GM19468 (cell line): ENCODE results near the gene DPM3.
"Not testable (repeated sequence)": the region's sequence is repeated elsewhere in the genome, so short reads cannot be mapped to it uniquely, and the experiment has no call there.

Experiments used
- ATAC-seq: cut with Tn5 transposase; IDR thresholded peaks from one replicate; pipeline ENCODE4 v1.9.1; 2021; ENCODE audit warnings: mild to moderate bottlenecking, moderate library complexity, moderate number of reproducible peaks; ENCODE audit not compliant: unreplicated experiment; ENCODE audit errors: extremely low read depth

Gene DPM3

GRCh38 chr1:155162631-155163030 lies 22.3 kb upstream of the DPM3 start:
- ATAC-seq: not testable (repeated sequence)

GRCh38 chr1:155160128-155160527 lies 19.8 kb upstream of the DPM3 start:
- ATAC-seq: no peak

- ATAC-seq: no peak
These were observed 18.7 kb upstream of the DPM3 start for GRCh38 chr1:155158991-155159390.

DNA sequence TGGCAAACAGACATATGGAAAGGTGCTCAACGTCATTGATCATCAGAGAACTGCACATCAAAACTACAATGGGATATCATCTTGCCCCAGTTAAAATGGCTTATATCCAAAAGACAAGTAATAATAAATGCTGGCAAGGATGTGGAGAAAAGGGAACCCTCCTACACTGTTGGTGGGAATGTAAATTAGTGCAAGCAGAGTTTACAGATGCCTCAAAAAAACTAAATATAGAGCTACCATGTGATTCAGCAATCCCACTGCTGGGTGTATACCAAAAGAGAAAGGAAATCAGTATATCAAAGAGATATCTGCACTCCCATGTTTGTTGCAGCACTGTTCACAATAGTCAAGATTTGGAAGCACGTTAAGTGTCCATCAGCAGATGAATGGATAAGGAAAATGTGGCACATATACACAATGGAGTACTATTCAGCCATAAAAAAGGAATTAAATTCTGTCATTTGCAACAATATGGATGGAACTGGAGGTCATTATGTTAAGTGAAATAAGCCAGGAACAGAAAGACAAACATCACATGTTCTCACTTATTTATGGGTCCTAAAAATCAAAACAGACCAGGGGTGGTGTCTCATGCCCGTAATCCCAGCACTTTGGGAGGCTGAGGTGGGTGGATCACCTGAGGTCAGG lies 15.8 kb upstream of the DPM3 start:
- not testable (repeated sequence) for ATAC-seq

- ATAC-seq: no peak
These were observed 5.2 kb upstream of the DPM3 start for GRCh38 chr1:155145491-155145890.

DNA sequence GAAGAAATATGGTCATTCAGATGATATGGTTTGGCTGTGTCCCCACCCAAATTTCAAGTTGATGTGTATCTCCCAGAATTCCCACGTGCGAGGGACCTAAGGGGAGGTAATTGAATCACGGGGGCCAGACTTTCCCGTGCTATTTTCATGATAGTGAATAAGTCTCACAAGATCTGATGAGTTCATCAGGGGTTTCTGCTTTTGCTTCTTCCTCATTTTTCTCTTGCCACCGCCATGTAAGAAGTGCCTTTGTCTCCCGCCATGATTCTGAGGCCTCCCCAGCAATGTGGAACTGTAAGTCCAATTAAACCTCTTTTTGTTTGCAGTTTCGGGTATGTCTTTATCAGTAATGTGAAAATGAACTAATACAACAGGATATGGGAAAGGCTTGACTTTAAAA lies 1.4 kb upstream of the DPM3 start:
- no peak for ATAC-seq

DNA sequence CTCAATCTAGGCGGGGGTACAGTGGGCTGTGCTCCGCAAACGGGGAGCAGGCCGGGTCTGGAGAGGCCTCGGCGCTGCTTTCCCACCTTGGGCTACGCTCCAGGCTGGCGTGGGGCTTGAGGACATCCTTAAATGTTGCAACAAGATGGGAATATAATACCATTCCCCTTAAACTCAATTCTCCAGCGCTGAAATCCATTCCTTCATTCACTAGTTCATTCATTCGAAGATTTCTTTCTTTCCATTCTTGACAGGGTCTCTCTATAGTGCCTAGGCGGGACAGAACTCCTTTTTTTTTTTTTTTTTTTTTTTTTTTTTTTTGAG lies 261 bp upstream of the DPM3 start:
- ATAC-seq: no peak

DNA sequence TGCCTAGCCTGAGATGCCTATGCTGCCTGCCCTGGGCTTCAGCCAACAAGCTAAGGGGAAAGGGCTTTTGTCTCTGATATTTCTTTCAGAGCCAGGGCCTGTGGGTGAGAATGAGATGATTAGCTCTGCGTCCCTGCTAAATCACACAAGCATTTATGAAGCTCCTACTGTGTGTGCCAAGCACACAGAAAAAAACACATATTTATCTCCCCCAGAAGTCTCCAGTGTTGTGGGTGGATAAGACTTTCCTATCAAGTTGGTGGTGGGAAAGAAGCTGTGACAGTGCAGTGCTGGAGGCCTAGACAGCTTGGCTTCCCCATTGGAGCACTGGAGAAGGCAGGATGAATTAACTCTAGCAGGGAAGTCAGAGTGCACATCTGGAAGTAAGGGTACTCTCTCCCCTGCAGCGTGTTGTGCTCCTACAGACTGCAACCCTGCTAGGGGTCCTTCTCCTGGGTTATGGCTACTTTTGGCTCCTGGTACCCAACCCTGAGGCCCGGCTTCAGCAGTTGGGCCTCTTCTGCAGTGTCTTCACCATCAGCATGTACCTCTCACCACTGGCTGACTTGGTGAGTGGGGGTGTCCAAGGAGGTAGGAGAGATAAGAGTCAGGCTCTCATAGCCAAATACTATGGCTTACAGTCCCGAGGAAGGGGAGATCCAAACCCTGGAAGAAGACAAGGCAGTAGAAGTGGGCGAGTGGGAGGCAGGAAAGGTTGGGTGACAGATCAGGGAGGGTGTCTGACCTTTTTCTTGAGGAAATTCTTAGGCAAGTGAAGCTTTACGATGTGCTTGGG lies 3.0 kb downstream of the DPM3 start:
- no peak for ATAC-seq

- ATAC-seq: no peak
These were observed 3.6 kb downstream of the DPM3 start for GRCh38 chr1:155136748-155137147.

DNA sequence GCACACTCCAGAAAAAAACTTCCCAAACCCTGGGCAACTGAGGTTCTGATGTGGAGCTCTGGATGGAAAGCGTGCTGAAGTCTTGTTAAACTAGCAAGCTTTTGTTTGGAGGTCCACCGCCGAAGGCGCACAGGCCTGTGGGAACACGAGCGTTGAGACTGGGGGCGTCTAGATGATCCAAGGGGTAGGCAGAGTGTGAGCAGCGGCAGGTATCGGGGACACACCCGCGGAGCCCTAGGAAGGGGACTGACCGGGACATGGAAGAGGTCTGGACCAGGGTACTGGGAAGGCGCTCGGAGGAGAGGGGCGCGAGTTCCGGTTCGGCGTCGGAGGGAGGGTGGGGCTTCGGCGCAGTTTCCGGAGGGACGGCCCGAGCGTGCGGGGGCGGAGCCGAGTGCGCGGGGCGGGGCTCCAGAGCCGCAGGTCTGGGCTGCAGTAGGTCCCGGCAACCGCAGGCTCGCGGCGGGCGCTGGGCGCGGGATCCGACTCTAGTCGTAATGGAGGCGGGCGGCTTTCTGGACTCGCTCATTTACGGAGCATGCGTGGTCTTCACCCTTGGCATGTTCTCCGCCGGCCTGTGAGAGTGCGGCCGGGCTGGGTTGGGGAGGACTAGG lies 4.8 kb downstream of the DPM3 start, which contains the start of gene SLC50A1:
TSS of gene SLC50A1 (plus strand) at position 438 of the 614 bp plus-strand sequence. CDS start at position 498, 60 bp downstream.
- peak; percentile 38 for ATAC-seq

- ATAC-seq: no peak
These were observed 5.4 kb downstream of the DPM3 start for GRCh38 chr1:155134880-155135414.

DNA sequence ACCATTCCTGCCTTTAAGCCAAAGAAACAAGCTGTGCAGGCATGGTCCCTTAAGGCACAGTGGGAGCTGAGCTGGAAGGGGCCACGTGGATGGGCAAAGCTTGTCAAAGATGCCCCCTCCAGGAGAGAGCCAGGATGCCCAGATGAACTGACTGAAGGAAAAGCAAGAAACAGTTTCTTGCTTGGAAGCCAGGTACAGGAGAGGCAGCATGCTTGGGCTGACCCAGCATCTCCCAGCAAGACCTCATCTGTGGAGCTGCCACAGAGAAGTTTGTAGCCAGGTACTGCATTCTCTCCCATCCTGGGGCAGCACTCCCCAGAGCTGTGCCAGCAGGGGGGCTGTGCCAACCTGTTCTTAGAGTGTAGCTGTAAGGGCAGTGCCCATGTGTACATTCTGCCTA lies 6.0 kb downstream of the DPM3 start:
- no peak for ATAC-seq

- ATAC-seq: no peak
These were observed 6.5 kb downstream of the DPM3 start for GRCh38 chr1:155133799-155134281.

DNA sequence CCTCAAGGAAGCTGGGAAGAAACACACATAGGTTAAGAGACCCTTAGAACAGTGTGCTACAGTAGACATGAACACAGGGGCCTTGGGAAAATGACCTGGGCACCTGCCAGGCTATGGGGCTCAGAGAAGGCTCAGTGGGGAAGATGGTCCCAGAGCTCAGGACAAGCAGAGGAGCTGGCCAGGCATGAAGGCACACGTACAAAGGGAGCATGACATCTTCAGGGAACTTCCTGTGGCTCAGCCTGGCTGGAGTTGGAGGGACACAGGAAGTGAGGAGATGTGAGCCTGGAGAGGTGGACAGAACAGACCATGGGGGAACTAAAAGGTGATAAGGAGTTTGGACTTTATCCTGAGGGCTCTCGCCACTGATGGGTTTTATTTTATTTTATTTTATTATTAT lies 8.5 kb downstream of the DPM3 start:
- no peak for ATAC-seq

- ATAC-seq: no peak
These were observed 9.0 kb downstream of the DPM3 start for GRCh38 chr1:155131285-155131684.

DNA sequence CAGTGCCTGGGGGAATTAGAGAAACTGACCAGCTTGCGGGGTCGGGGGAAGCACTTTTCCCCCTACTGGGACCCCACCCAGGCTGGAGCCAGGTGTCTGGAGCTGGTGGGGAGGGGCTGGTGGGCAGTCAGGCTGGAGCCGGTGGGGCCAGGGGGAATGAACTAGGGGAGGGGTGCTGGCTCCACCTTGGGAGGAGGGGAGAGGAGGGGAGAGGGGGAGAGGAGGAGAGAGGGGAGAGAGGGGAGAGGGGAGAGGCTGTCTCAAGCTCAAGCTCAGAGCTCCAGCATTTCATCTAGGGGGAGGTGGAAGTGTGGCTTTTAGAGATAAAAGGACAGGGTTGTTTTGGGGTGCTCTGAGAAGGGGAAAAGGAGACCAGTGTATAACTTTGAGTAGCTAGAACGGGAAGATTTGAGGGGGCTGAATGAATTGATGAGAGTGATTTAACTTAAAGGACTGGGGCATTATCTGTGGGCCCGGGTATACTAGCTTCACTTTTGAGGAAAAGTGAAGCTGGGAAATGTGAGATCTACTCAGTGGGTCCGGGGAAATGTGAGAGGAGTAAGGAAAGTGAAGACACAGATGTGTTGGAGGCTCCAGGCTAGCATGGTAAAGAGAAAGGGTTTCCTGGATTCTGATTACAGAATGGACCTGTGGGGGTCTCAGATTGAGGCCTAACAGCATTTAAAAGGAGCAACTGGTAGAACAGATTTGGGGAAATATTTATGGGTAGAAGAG lies 9.9 kb downstream of the DPM3 start:
- no peak for ATAC-seq

DNA sequence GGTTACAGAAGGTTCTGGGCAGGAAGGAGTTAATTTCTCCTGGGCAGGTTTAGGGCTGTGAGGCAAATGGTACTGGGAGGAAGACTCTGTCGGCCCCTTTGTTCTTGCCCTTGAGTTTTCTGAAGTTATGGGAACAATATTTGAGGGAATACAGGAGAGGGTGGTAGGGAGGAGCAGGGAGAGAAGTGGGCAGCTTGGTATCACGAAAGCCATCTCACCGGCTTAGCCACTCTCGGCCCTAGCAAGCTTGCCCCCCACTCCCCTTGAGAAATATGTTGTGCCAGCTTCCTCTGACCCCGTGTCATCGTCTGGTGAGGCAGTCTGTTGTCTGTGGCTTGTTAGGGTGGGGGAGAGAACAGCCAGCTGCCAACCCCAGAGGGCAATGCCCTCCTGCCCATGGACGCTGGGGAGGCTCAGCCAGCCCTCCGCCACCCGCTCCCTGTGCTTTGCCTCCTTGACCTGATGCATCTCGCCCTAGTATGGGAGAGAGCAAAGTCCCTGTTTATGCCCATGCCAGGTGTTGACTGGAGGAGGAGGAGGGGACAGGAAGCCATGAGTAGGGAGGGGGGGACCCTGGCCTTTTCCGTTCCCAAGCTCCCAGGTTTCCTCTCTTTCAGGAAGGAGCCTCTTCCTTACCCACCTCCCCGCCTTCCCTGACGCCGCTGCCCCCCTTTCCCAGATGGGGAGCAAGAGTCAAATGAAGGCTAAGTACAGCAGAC lies 11.4 kb downstream of the DPM3 start:
- no peak for ATAC-seq

DNA sequence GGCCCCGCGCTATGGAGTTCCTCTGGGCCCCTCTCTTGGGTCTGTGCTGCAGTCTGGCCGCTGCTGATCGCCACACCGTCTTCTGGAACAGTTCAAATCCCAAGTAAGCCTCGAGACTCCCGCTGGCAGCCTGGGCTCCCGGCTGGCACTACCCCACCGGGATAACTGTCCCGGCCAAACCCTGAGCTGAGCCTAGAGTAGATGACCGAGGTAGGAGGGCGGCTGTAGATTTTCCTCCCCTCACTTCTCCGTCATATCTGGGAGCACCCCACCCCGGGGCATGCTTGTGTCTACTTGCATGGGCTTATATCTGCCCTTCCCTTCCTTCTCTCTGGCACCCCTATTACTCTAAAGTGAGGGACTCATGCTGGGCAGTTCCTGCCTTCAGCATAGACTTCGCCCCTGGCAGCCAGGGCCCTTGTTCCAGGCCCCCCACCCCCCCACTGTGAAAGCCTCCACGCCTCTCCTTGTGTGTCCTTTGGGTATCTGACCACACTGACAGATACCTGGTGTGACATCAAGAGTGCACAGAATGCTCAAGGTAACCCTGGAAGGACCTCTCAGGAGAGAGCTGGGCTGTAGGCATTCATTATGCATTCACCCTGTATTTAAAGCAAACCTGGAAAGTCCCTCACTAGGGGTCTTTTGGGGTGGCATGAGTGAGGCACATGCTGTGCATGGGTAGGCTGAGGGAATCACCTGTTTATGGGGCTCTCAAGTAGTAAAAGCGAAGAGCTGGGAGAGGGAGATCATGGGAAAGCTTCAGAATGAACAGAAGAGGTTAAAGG lies 12.2 kb downstream of the DPM3 start:
- no peak for ATAC-seq
